ENCODE measurements around the gene ATP8B3. TPM values are rescaled to one million over a fixed set of nuclear protein-coding genes. Genes with fewer than 3 reads are reported as not detected.

ATP8B3 gene
- polyA plus RNA-seq, 1 donor (not counting 4 experiments of a cell fraction or from before 2014, with no cell fraction given) = 0.98 TPM

DNA sequence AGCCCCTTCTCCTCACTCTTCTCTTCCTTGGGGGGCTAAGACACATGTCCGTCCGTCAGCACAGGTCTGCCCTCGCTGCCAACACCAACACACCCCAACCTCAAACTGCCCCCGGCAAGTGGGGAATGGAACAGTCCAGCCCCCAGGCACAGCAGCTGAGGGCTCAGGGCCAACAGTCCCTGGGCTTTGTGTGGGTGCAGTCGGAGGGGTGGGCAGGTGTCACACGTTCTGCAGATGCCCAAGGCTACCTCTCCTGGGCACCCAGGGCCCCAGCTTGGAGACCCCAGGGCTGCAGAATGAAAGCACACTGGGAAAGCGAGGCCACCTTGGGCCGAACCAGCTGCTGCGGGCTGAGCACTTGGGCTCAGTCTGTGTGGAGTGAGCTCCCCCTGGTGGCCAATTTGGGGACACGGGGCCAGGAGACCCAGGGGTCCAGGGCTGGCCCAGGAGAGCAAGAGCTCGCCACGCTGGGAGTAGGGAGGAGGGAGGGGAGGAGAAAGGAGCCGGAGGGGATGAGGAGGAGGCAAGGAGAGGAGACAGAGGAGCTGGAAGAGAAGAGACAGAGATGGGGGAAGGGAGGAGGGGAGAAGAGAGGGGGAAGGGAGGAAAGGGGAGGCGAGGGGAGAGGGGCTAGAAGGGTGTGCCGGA lies 14.0 kb upstream of the ATP8B3 start:
- Histone ChIP-seq H3K4me2 (ENCODE audit: control insufficient read depth, extremely low read depth, insufficient read depth, low read depth, low read length) (no peak overlapping the region), H2AFZ (ENCODE audit: control insufficient read depth, low read length) (no peak overlapping the region), H3K27ac (ENCODE audit: control insufficient read depth, insufficient read depth, low read length) (no peak overlapping the region), H3K79me2 (ENCODE audit: control insufficient read depth, insufficient read depth, low read length) (peaks cover 12% of the 10 kb centered on the region), H3K9ac (ENCODE audit: control insufficient read depth, extremely low read depth, insufficient read depth, low read length) (no peak overlapping the region), H3K36me3 (ENCODE audit: control insufficient read depth in 2 of 2, extremely low read depth in 1 of 2, insufficient read depth in 2 of 2, low read length in 2 of 2) (peaks cover 21% of the 10 kb centered on the region in 2 experiments), H3K4me1 (ENCODE audit: control insufficient read depth, extremely low read depth, insufficient read depth, low read length) (no peaks in the 10 kb centered on the region), H3K4me3 (ENCODE audit: control insufficient read depth in 2 of 3, extremely low read depth in 1 of 3, insufficient read depth in 2 of 3, low read depth in 1 of 3, low read length in 3 of 3) (no peak overlapping the region), H4K20me1 (ENCODE audit: control insufficient read depth, extremely low read depth, insufficient read depth, low read length) (peaks cover 4% of the 10 kb centered on the region), H3K9me1 (ENCODE audit: control insufficient read depth, extremely low read depth, insufficient read depth, low read length) (no peaks in the 10 kb centered on the region), H3K9me3 (ENCODE audit: control insufficient read depth, low read depth, low read length) (no peaks in the 10 kb centered on the region), H3K27me3 (ENCODE audit: control insufficient read depth, extremely low read depth, insufficient read depth, low read length) (no peaks in the 10 kb centered on the region)
- TF ChIP-seq, protein P1, sequence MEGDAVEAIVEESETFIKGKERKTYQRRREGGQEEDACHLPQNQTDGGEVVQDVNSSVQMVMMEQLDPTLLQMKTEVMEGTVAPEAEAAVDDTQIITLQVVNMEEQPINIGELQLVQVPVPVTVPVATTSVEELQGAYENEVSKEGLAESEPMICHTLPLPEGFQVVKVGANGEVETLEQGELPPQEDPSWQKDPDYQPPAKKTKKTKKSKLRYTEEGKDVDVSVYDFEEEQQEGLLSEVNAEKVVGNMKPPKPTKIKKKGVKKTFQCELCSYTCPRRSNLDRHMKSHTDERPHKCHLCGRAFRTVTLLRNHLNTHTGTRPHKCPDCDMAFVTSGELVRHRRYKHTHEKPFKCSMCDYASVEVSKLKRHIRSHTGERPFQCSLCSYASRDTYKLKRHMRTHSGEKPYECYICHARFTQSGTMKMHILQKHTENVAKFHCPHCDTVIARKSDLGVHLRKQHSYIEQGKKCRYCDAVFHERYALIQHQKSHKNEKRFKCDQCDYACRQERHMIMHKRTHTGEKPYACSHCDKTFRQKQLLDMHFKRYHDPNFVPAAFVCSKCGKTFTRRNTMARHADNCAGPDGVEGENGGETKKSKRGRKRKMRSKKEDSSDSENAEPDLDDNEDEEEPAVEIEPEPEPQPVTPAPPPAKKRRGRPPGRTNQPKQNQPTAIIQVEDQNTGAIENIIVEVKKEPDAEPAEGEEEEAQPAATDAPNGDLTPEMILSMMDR (optimal IDR thresholded peaks at IDR 0.05 in 1 of 3, IDR thresholded peaks at IDR 0.05 in 1 of 3, conservative IDR thresholded peaks at IDR 0.05 in 1 of 3; ENCODE audit: extremely low read depth in 1 of 3, insufficient read depth in 2 of 3, low read length in 3 of 3) = peak; percentile 84 to 91 (median 88)
- TF ChIP-seq EZH2 (IDR thresholded peaks at IDR 0.05; ENCODE audit: low read length) = no peak
- DNase-seq (ENCODE audit: low read depth, low spot score) (no peak), FAIRE-seq (peak; percentile 34)
- dilution Hi-C loops (cut with MboI; ENCODE audit: extremely low pct_ligation_motif_present, low sequenced_read_pairs) = no loop called here

DNA sequence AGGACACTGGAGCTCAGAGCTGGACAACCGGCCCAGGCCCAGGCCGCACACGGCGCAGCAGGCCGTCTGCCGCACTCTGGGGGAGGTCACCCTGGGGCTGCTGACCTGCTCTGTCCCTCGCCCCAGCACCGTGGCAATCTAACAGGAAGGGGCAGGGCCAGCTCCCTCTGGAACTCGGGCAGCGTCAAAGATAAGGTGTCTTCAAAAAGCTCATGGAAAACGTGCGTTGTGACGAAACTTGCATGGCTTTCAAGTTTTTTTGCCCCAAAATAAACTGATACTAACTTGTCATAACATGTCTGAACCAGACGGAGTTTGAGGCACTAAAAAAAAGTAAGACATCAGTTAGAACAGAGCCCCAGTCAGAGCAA lies 12.2 kb upstream of the ATP8B3 start:
- DNase-seq (ENCODE audit: low read depth, low spot score) (no peak), FAIRE-seq (no peak)
- Histone ChIP-seq H3K27ac (ENCODE audit: control insufficient read depth, insufficient read depth, low read length) (no peak overlapping the region), H2AFZ (ENCODE audit: control insufficient read depth, low read length) (no peak overlapping the region), H3K9ac (ENCODE audit: control insufficient read depth, extremely low read depth, insufficient read depth, low read length) (no peak overlapping the region), H3K9me1 (ENCODE audit: control insufficient read depth, extremely low read depth, insufficient read depth, low read length) (no peaks in the 10 kb centered on the region), H3K4me3 (ENCODE audit: control insufficient read depth in 2 of 3, extremely low read depth in 1 of 3, insufficient read depth in 2 of 3, low read depth in 1 of 3, low read length in 3 of 3) (no peak overlapping the region), H3K36me3 (ENCODE audit: control insufficient read depth in 2 of 2, extremely low read depth in 1 of 2, insufficient read depth in 2 of 2, low read length in 2 of 2) (peaks cover 17 to 27% of the 10 kb centered on the region in 2 experiments), H3K79me2 (ENCODE audit: control insufficient read depth, insufficient read depth, low read length) (peaks cover 7% of the 10 kb centered on the region), H3K4me1 (ENCODE audit: control insufficient read depth, extremely low read depth, insufficient read depth, low read length) (no peaks in the 10 kb centered on the region), H3K4me2 (ENCODE audit: control insufficient read depth, extremely low read depth, insufficient read depth, low read depth, low read length) (no peak overlapping the region), H3K9me3 (ENCODE audit: control insufficient read depth, low read depth, low read length) (no peaks in the 10 kb centered on the region), H4K20me1 (ENCODE audit: control insufficient read depth, extremely low read depth, insufficient read depth, low read length) (no peaks in the 10 kb centered on the region), H3K27me3 (ENCODE audit: control insufficient read depth, extremely low read depth, insufficient read depth, low read length) (no peaks in the 10 kb centered on the region)
- dilution Hi-C loops (cut with MboI; ENCODE audit: extremely low pct_ligation_motif_present, low sequenced_read_pairs) = no loop called here
- no peak for TF ChIP-seq EZH2 (IDR thresholded peaks at IDR 0.05; ENCODE audit: low read length)
- TF ChIP-seq, protein P1 (optimal IDR thresholded peaks at IDR 0.05 in 1 of 3, IDR thresholded peaks at IDR 0.05 in 1 of 3, conservative IDR thresholded peaks at IDR 0.05 in 1 of 3; ENCODE audit: extremely low read depth in 1 of 3, insufficient read depth in 2 of 3, low read length in 3 of 3) = no peak
